Effector memory CD4-positive, alpha-beta T cell (primary cell): ENCODE measurements around the gene ANKDD1A.
A peak's percentile ranks its signal among the peaks of the same experiment; 100 is the strongest.

ENCODE experiments used
- DNase-seq, 3 donors: peaks; one replicate each; pipeline ENCODE4 v3.0.0-alpha.2; 2020
- H3K27ac ChIP-seq: 2 replicates; pipeline ENCODE4 v1.7.0; 2013; ENCODE audit warnings: mild to moderate bottlenecking, low read length, moderate library complexity; ENCODE audit not compliant: insufficient read depth, poor library complexity, severe bottlenecking
- H3K27me3 ChIP-seq: replicated peaks from 2 replicates; pipeline ENCODE4 v1.7.0; 2013; ENCODE audit warnings: mild to moderate bottlenecking, low read length; ENCODE audit not compliant: insufficient read depth, control insufficient read depth, poor library complexity, severe bottlenecking
- H3K36me3 ChIP-seq: 2 replicates; pipeline ENCODE4 v1.7.0; 2013; ENCODE audit warnings: mild to moderate bottlenecking, low read length, moderate library complexity; ENCODE audit not compliant: control insufficient read depth, insufficient read depth
- H3K4me1 ChIP-seq: 2 replicates; pipeline ENCODE4 v1.7.0; 2013; ENCODE audit warnings: low read length, mild to moderate bottlenecking; ENCODE audit not compliant: control insufficient read depth, insufficient read depth, poor library complexity, severe bottlenecking
- H3K4me3 ChIP-seq: 2 replicates; pipeline ENCODE4 v1.7.0; 2013; ENCODE audit warnings: low read length, low read depth, mild to moderate bottlenecking; ENCODE audit not compliant: insufficient read depth, poor library complexity, severe bottlenecking
- H3K9me3 ChIP-seq: 2 replicates; pipeline ENCODE4 v1.7.0; 2013; ENCODE audit warnings: mild to moderate bottlenecking, low read length, moderate library complexity; ENCODE audit not compliant: control insufficient read depth
- total RNA-seq, 3 donors: gene quantifications; one replicate each; lab custom pipeline; 2026; lab: John Stamatoyannopoulos, UW

ANKDD1A gene
- 2.8 to 11.7 (median 4.8) reads per million in 3 donors for total RNA-seq

GRCh38 chr15:64911311-64912186, at the start of gene ANKDD1A:
Gene ANKDD1A, plus strand, starts transcription at chr15:64911902. Its CDS starts 29 bp downstream, at chr15:64911931.
- Histone ChIP-seq H3K4me3 (peak within 1 kb of the TSS; percentile 57), H3K36me3 (no peaks in the 10 kb centered on the region), H3K27me3 (no peaks in the 10 kb centered on the region), H3K27ac (no peak within 1 kb of the TSS), H3K9me3 (no peaks in the 10 kb centered on the region), H3K4me1 (no peaks in the 10 kb centered on the region)
- no peak for DNase-seq

GRCh38 chr15:64861960-64862359, 49.7 kb upstream of the ANKDD1A start:
- Histone ChIP-seq H3K36me3 (peaks cover 69% of the 10 kb centered on the region), H3K4me1 (peaks cover 12% of the 10 kb centered on the region), H3K27ac (no peak overlapping the region), H3K9me3 (no peaks in the 10 kb centered on the region), H3K27me3 (no peaks in the 10 kb centered on the region), H3K4me3 (no peak overlapping the region)
- no peak for DNase-seq

- Histone ChIP-seq H3K4me3 (no peak overlapping the region), H3K9me3 (no peaks in the 10 kb centered on the region), H3K27me3 (no peaks in the 10 kb centered on the region), H3K27ac (no peak overlapping the region), H3K4me1 (peaks cover 8% of the 10 kb centered on the region), H3K36me3 (peaks cover 74% of the 10 kb centered on the region)
- no peak for DNase-seq
Measured at GRCh38 chr15:64862408-64862807, 49.3 kb upstream of the ANKDD1A start.

- Histone ChIP-seq H3K27me3 (no peaks in the 10 kb centered on the region), H3K4me1 (no peaks in the 10 kb centered on the region), H3K27ac (no peak overlapping the region), H3K36me3 (peaks cover 66% of the 10 kb centered on the region), H3K9me3 (no peaks in the 10 kb centered on the region), H3K4me3 (no peak overlapping the region)
- DNase-seq = no peak
Measured at GRCh38 chr15:64864068-64864467, 47.6 kb upstream of the ANKDD1A start.

- Histone ChIP-seq H3K4me3 (no peak overlapping the region), H3K27ac (no peak overlapping the region), H3K36me3 (peaks cover 55% of the 10 kb centered on the region), H3K27me3 (no peaks in the 10 kb centered on the region), H3K4me1 (no peaks in the 10 kb centered on the region), H3K9me3 (no peaks in the 10 kb centered on the region)
- no peak for DNase-seq
Measured at GRCh38 chr15:64865126-64865997, 46.3 kb upstream of the ANKDD1A start.

GRCh38 chr15:64865998-64866520, 45.6 kb upstream of the ANKDD1A start:
- Histone ChIP-seq H3K4me1 (no peaks in the 10 kb centered on the region), H3K36me3 (peaks cover 48% of the 10 kb centered on the region), H3K9me3 (no peaks in the 10 kb centered on the region), H3K4me3 (no peak overlapping the region), H3K27me3 (no peaks in the 10 kb centered on the region), H3K27ac (no peak overlapping the region)
- DNase-seq = no peak

GRCh38 chr15:64869501-64869900, 42.2 kb upstream of the ANKDD1A start:
- Histone ChIP-seq H3K36me3 (peaks cover 31% of the 10 kb centered on the region), H3K27ac (no peak overlapping the region), H3K4me3 (no peak overlapping the region), H3K9me3 (no peaks in the 10 kb centered on the region), H3K27me3 (no peaks in the 10 kb centered on the region), H3K4me1 (peaks cover 2% of the 10 kb centered on the region)
- no peak for DNase-seq

- H3K4me3 ChIP-seq = no peak overlapping the region
- H3K27ac ChIP-seq = no peak overlapping the region
- H3K27me3 ChIP-seq = no peaks in the 10 kb centered on the region
- DNase-seq = no peak
- H3K4me1 ChIP-seq = peaks cover 2% of the 10 kb centered on the region
- H3K9me3 ChIP-seq = no peaks in the 10 kb centered on the region
- peaks cover 22% of the 10 kb centered on the region for H3K36me3 ChIP-seq
Measured at GRCh38 chr15:64870353-64870752, 41.3 kb upstream of the ANKDD1A start.

GRCh38 chr15:64875641-64876223, 36.0 kb upstream of the ANKDD1A start:
- Histone ChIP-seq H3K27ac (no peak overlapping the region), H3K4me3 (no peak overlapping the region), H3K36me3 (no peaks in the 10 kb centered on the region), H3K4me1 (peaks cover 10% of the 10 kb centered on the region), H3K27me3 (no peaks in the 10 kb centered on the region), H3K9me3 (no peaks in the 10 kb centered on the region)
- DNase-seq = no peak
